Tibial nerve (tissue), 4 donors: ENCODE data around the gene NADK. TPM values are rescaled to one million over a fixed set of nuclear protein-coding genes. Genes with fewer than 3 reads are reported as not detected.

Experiments used
- total RNA-seq, 4 donors: library from RNA; depleted of rRNA; stranded (reverse); fragments of >200 nt; gene quantifications; one replicate each; pipeline ENCODE4 v1.1.0, GENCODE V29; 2016

The NADK gene
- total RNA-seq, 4 donors from 2014 or later, result 111 to 145 (median 119) TPM

Other genes starting within 250 kb of the NADK start
- 10 to 100 TPM in 1 of 4 donors, 1 to 10 TPM in 2, not detected in 1; 4.0 to 27.3 (median 5.1) TPM for gene TMEM240, start 237.8 kb downstream of the NADK start, total RNA-seq
- gene SSU72, start 203.6 kb downstream of the NADK start, total RNA-seq, result 100 to 1,000 TPM; 129 to 161 (median 146) TPM
- gene FNDC10, start 178.3 kb downstream of the NADK start, total RNA-seq, result 1 to 10 TPM; 1.4 to 3.0 (median 2.0) TPM
- 100 to 1,000 TPM in 1 of 4 donors, 10 to 100 TPM in 3; 50.5 to 108 (median 98.6) TPM for gene MIB2, start 163.0 kb downstream of the NADK start, total RNA-seq
- gene MMP23B, start 146.3 kb downstream of the NADK start, total RNA-seq, result 1 to 10 TPM; 1.2 to 6.6 (median 3.8) TPM
- gene CDK11B, start 119.5 kb downstream of the NADK start, total RNA-seq, result 10 to 100 TPM; 12.6 to 31.8 (median 24.7) TPM
- 10 to 100 TPM; 38.2 to 67.8 (median 46.1) TPM for gene SLC35E2B, start 85.7 kb downstream of the NADK start, total RNA-seq
- 10 to 100 TPM; 36.1 to 71.1 (median 54.6) TPM for gene CDK11A, start 54.1 kb downstream of the NADK start, total RNA-seq
- gene GNB1, start 112.6 kb upstream of the NADK start, total RNA-seq, result 100 to 1,000 TPM; 150 to 191 (median 159) TPM
- gene CALML6, start 136.8 kb upstream of the NADK start, total RNA-seq, result under 1 TPM in 2 of 4 donors, not detected in 2; 0.42 to 0.78 TPM
- 1 to 10 TPM in 1 of 4 donors, not detected in 3; 1.0 TPM for gene TMEM52, start 140.8 kb upstream of the NADK start, total RNA-seq
- gene CFAP74, start 225.3 kb upstream of the NADK start, total RNA-seq, result not detected
- gene GABRD, start 240.9 kb upstream of the NADK start, total RNA-seq, result 1 to 10 TPM in 1 of 4 donors, not detected in 3; 1.0 TPM